NCI-H128 (cell line): ENCODE measurements around the gene PRCD.
"Not testable (repeated sequence)": the region's sequence is repeated elsewhere in the genome, so short reads cannot be mapped to it uniquely, and the experiment has no call there.

Experiments
- DNase-seq: peaks from one replicate; lab custom pipeline; 2025; ENCODE audit not compliant: unreplicated experiment; lab: John Stamatoyannopoulos, UW

The PRCD gene

GRCh38 chr17:76525513-76525833 lies 14.4 kb upstream of the PRCD start:
- DNase-seq = not testable (repeated sequence)

- not testable (repeated sequence) for DNase-seq
Observed at GRCh38 chr17:76527016-76527415, 12.8 kb upstream of the PRCD start.

GRCh38 chr17:76527430-76528111 lies 12.3 kb upstream of the PRCD start:
- no peak for DNase-seq

GRCh38 chr17:76528156-76528527 lies 11.7 kb upstream of the PRCD start:
- no peak for DNase-seq

GRCh38 chr17:76528528-76529223 lies 11.2 kb upstream of the PRCD start:
- DNase-seq = no peak

- no peak for DNase-seq
Observed at GRCh38 chr17:76529224-76530094, 10.4 kb upstream of the PRCD start.

- no peak for DNase-seq
Observed at GRCh38 chr17:76530095-76530723, 9.6 kb upstream of the PRCD start.

GRCh38 chr17:76530811-76531485 lies 8.9 kb upstream of the PRCD start:
- no peak for DNase-seq

- no peak for DNase-seq
Observed at GRCh38 chr17:76531486-76532038, 8.3 kb upstream of the PRCD start.

- DNase-seq = no peak
Observed at GRCh38 chr17:76532072-76532651, 7.7 kb upstream of the PRCD start.

GRCh38 chr17:76533640-76534359 lies 6.0 kb upstream of the PRCD start:
- DNase-seq = not testable (repeated sequence)

GRCh38 chr17:76534831-76535732 lies 4.8 kb upstream of the PRCD start:
- DNase-seq = no peak

- DNase-seq = no peak
Observed at GRCh38 chr17:76535788-76536510, 3.9 kb upstream of the PRCD start.

- no peak for DNase-seq
Observed at GRCh38 chr17:76536511-76537287, 3.1 kb upstream of the PRCD start.

- no peak for DNase-seq
Observed at GRCh38 chr17:76537288-76537577, 2.6 kb upstream of the PRCD start.

GRCh38 chr17:76537578-76538280 lies 2.1 kb upstream of the PRCD start, which contains the start of gene CYGB:
Gene CYGB (minus strand): TSS chr17:76537709. CDS start chr17:76537542, 167 bp downstream.
- no peak for DNase-seq
